H1 (cell line): ENCODE results near the gene TAF5.

Experiments used
- CTCF ChIP-seq, 3 experiments: IDR thresholded peaks; 1 replicate in 2 of 3; 2 replicates in 1 of 3; pipeline versions ENCODE4 v1.5.1 to v1.6.1; 2011; ENCODE audit warnings: low read length in 3 of 3, mild to moderate bottlenecking in 3 of 3, inconsistent platforms in 2 of 3, low read depth in 1 of 3, moderate library complexity in 1 of 3; ENCODE audit not compliant: insufficient read depth in 1 of 3; ENCODE audit errors: control extremely low read depth in 1 of 3
- NRF1 ChIP-seq: IDR thresholded peaks from 2 replicates; pipeline ENCODE4 v1.6.1; 2011; ENCODE audit warnings: mild to moderate bottlenecking, low read depth, low read length, improper control_type of control experiment

GRCh38 chr10:103413564-103413963 lies 45.8 kb downstream of the TAF5 start:
- no peak for TF ChIP-seq CTCF (IDR thresholded peaks at IDR 0.05; ENCODE audit: control extremely low read depth in 1 of 3, insufficient read depth in 1 of 3, low read depth in 1 of 3, low read length in 3 of 3)
- TF ChIP-seq NRF1: no peak
